Suprapubic skin (tissue), 4 donors: ENCODE data around the gene GPR85. TPM values are rescaled to one million over a fixed set of nuclear protein-coding genes. Genes with fewer than 3 reads are reported as not detected.

Experiments used
- DNase-seq, 2 donors: peaks; one replicate each; pipeline ENCODE4 v3.0.0-alpha.2; 2019; ENCODE audit warnings: low spot score in 2 of 2
- H3K27ac ChIP-seq: fragments of 200-600 bp; sonication (generic); one replicate; pipeline ENCODE4 v1.5.1; 2019
- H3K27me3 ChIP-seq: fragments of 200-600 bp; sonication (generic); one replicate; pipeline ENCODE4 v1.5.1; 2019
- H3K36me3 ChIP-seq: fragments of 200-600 bp; sonication (generic); one replicate; pipeline ENCODE4 v1.5.1; 2019
- H3K4me1 ChIP-seq: fragments of 200-600 bp; sonication (generic); one replicate; pipeline ENCODE4 v1.5.1; 2019
- H3K4me3 ChIP-seq: fragments of 200-600 bp; sonication (generic); one replicate; pipeline ENCODE4 v1.5.1; 2019; ENCODE audit warnings: mild to moderate bottlenecking
- H3K9me3 ChIP-seq: fragments of 200-600 bp; sonication (generic); one replicate; pipeline ENCODE4 v1.5.1; 2019
- CTCF ChIP-seq, 2 donors: fragments of 200-600 bp in 1 of 2; fragments of 450-650 bp in 1 of 2; sonication (generic) in 1 of 2; IDR thresholded peaks; one replicate each; pipeline ENCODE4 v1.5.1; 2016 to 2019; ENCODE audit warnings: antibody characterized with exemption in 2 of 2, mild to moderate bottlenecking in 1 of 2, moderate library complexity in 1 of 2
- EP300 ChIP-seq: sonication (generic); formaldehyde crosslinking; IDR thresholded peaks from one replicate; pipeline ENCODE4 v1.6.1; 2017; ENCODE audit warnings: antibody characterized with exemption
- POLR2A ChIP-seq, 2 donors: fragments of 450-650 bp; IDR thresholded peaks; one replicate each; pipeline ENCODE4 v1.6.1; 2017; ENCODE audit warnings: antibody characterized with exemption in 2 of 2, mild to moderate bottlenecking in 2 of 2, moderate library complexity in 2 of 2
- POLR2AphosphoS5 ChIP-seq, 3 donors: sonication (generic); formaldehyde crosslinking; IDR thresholded peaks; one replicate each; pipeline ENCODE4 v1.6.1; 2017; ENCODE audit warnings: antibody characterized with exemption in 3 of 3
- WGBS: methylation state at CpG from one replicate; pipeline ENCODE4 v1.1.5; 2018; 5-methylcytosine and 5-hydroxymethylcytosine counted together
- total RNA-seq, 4 donors: library from RNA; depleted of rRNA; stranded (reverse); fragments of >200 nt; gene quantifications; one replicate each; pipeline ENCODE4 v1.1.0, GENCODE V29; 2016

Gene GPR85
- total RNA-seq, 4 donors from 2014 or later: 0.13 to 0.40 (median 0.17) TPM; not detected in 1

GRCh38 chr7:113092762-113093161 is 6.1 kb upstream of the GPR85 start:
- DNase-seq: no peak
- H3K27me3 ChIP-seq: no peaks in the 10 kb centered on the region
- no peaks in the 10 kb centered on the region for H3K36me3 ChIP-seq
- no peak for TF ChIP-seq POLR2AphosphoS5 (IDR thresholded peaks at IDR 0.05)
- TF ChIP-seq CTCF (IDR thresholded peaks at IDR 0.05): no peak
- no peak for TF ChIP-seq POLR2A (IDR thresholded peaks at IDR 0.05)
- no peak for TF ChIP-seq EP300
- no peaks in the 10 kb centered on the region for H3K9me3 ChIP-seq
- 64% methylated on average over 1 of the region's 1 CpG for WGBS
- H3K4me1 ChIP-seq: no peaks in the 10 kb centered on the region
- no peak overlapping the region for H3K4me3 ChIP-seq
- no peak overlapping the region for H3K27ac ChIP-seq

- DNase-seq: no peak
- peaks cover 16% of the 10 kb centered on the region for H3K4me1 ChIP-seq
- WGBS: 27% methylated on average over 15 of the region's 15 CpGs
- TF ChIP-seq CTCF (IDR thresholded peaks at IDR 0.05) (no peak), EP300 (no peak), POLR2AphosphoS5 (IDR thresholded peaks at IDR 0.05) (no peak), POLR2A (IDR thresholded peaks at IDR 0.05) (no peak)
- H3K27ac ChIP-seq: peak overlapping the region; percentile 51
- peak overlapping the region; percentile 57 for H3K4me3 ChIP-seq
- H3K27me3 ChIP-seq: no peaks in the 10 kb centered on the region
- no peaks in the 10 kb centered on the region for H3K36me3 ChIP-seq
- H3K9me3 ChIP-seq: no peaks in the 10 kb centered on the region
These were observed 708 bp upstream of the GPR85 start for GRCh38 chr7:113087071-113087998.

- no peak for TF ChIP-seq CTCF (IDR thresholded peaks at IDR 0.05)
- TF ChIP-seq POLR2A (IDR thresholded peaks at IDR 0.05): no peak
- TF ChIP-seq EP300: no peak
- no peak for TF ChIP-seq POLR2AphosphoS5 (IDR thresholded peaks at IDR 0.05)
- Histone ChIP-seq H3K9me3 (no peaks in the 10 kb centered on the region), H3K36me3 (no peaks in the 10 kb centered on the region), H3K4me1 (peaks cover 16% of the 10 kb centered on the region), H3K4me3 (peak overlapping the region; percentile 57), H3K27me3 (no peaks in the 10 kb centered on the region), H3K27ac (no peak overlapping the region)
- no peak for DNase-seq
- WGBS: 35% methylated on average over 16 of the region's 16 CpGs
These were observed 741 bp downstream of the GPR85 start for GRCh38 chr7:113085781-113086390.

- no peak for DNase-seq
- Histone ChIP-seq H3K4me3 (no peak overlapping the region), H3K36me3 (no peaks in the 10 kb centered on the region), H3K27ac (no peak overlapping the region), H3K9me3 (no peaks in the 10 kb centered on the region), H3K27me3 (no peaks in the 10 kb centered on the region), H3K4me1 (peaks cover 16% of the 10 kb centered on the region)
- 85% methylated on average over 4 of the region's 4 CpGs for WGBS
- TF ChIP-seq POLR2AphosphoS5 (IDR thresholded peaks at IDR 0.05) (no peak), EP300 (no peak)
These were observed 2.0 kb downstream of the GPR85 start for GRCh38 chr7:113084496-113085172.

- Histone ChIP-seq H3K9me3 (no peaks in the 10 kb centered on the region), H3K4me1 (peaks cover 16% of the 10 kb centered on the region), H3K27ac (no peak overlapping the region), H3K4me3 (no peak overlapping the region), H3K36me3 (no peaks in the 10 kb centered on the region), H3K27me3 (no peaks in the 10 kb centered on the region)
- TF ChIP-seq CTCF (IDR thresholded peaks at IDR 0.05) (no peak), POLR2A (IDR thresholded peaks at IDR 0.05) (no peak)
- DNase-seq: no peak
- 86% methylated on average over 10 of the region's 10 CpGs for WGBS
These were observed 2.7 kb downstream of the GPR85 start for GRCh38 chr7:113083816-113084495.
